ELR (cell line): ENCODE results near the gene WNT5B.
A peak's percentile ranks its signal among the peaks of the same experiment; 100 is the strongest.

Experiments
- DNase-seq: peaks from one replicate; pipeline ENCODE4 v3.0.0-alpha.2; 2015; ENCODE audit warnings: low read depth

The WNT5B gene

GRCh38 chr12:1651946-1652345 is 22.9 kb downstream of the WNT5B start:
- DNase-seq = no peak

GRCh38 chr12:1655225-1655788 is 26.3 kb downstream of the WNT5B start:
- peak; percentile 47 for DNase-seq

GRCh38 chr12:1656902-1657301 is 27.9 kb downstream of the WNT5B start:
- DNase-seq = no peak

- DNase-seq = no peak
Observed at GRCh38 chr12:1657688-1658087, 28.7 kb downstream of the WNT5B start.

GRCh38 chr12:1660304-1661187 is 31.5 kb downstream of the WNT5B start:
- no peak for DNase-seq

DNA sequence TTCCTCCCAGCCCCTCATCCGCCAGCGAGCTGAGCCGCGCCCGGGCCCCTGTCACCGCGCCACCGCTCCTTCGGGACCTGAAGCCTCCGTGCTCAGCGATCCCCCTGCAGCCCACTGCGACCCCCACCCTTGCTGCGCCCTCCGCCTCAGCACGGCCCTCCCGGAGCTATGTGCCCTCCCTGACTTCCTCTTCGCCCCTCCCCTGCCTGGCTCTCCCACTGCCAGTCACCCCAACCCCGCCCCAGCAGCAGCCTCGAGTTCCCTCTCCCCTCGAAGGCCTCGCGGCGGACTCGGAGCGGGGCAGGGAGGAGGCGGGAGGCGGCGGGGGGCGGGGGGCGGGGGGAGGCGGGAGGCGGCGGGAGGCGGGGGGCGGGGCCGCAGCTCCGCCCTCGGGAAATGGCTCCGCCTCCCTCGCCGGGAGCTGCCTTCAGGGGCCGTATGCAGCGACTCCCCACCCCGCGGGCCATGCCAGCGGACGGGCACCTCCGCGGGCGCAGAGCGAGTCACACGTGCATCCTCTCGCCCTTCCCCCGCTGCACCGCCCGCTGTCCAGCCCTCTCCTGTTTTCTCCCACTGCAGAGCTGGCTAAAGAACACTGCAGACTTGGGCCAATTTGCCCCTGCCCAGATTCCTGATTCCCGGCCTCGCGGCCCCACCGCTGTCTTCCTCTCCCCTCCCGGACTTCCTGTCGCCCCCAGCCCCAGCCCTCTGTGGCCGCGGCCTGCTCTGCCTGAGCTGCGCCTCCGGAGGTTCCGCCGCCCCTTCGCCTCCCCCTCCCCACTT is 32.7 kb downstream of the WNT5B start:
- peak; percentile 96 for DNase-seq

- DNase-seq = no peak
Observed at GRCh38 chr12:1662761-1663439, 33.9 kb downstream of the WNT5B start.

DNA sequence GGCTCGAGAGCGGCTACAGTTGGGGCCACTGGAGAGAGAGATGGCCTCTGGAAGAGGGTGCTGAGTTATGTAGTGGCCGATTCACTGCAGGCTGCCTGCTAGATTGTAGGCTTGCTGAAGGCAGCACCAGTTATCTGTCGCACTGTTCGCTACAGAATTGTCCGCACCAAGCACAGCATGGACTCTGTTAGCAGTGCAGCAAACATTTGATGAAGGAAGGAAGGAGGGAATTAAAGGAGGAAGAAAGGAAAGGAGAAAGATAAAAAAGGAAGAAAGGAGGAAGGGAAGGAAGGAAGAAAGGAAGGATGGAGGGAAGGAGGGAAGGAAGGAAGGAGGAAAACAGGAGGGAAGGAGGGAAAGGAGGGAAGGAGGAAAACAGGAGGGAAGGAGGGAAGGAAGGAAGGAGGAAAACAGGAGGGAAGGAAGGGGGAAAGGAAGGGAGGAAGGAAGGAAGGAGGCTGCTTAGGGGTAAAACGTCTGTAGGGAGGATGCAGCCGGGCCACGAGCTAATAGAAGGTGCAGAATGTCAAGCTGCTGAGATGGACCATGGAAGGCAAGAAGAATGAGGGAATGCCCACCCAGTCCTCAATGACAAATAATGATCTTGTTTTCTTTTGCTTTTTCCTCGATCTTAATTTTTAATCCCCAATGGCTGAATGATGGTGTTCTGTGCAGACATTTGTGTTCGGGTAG is 34.6 kb downstream of the WNT5B start:
- DNase-seq = no peak

- no peak for DNase-seq
Observed at GRCh38 chr12:1665366-1665765, 36.3 kb downstream of the WNT5B start.

DNA sequence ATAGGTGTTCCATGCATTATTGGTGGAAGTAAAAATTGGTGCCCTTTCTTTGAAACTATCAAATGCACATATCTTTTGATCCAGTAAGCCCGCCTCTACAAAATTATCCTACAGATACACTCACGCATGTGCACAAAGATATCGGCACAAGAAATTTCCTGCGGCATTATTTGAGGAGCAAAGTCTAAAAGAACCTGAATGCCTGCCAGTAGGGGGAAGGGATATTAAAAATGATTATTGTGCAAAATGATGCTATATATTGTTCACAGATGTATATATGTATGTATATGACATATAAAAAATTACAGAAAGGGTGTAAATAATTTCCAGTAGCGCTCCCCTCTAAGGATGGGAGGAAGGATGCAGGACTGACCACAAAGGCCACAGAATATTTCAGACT is 37.2 kb downstream of the WNT5B start:
- no peak for DNase-seq

DNA sequence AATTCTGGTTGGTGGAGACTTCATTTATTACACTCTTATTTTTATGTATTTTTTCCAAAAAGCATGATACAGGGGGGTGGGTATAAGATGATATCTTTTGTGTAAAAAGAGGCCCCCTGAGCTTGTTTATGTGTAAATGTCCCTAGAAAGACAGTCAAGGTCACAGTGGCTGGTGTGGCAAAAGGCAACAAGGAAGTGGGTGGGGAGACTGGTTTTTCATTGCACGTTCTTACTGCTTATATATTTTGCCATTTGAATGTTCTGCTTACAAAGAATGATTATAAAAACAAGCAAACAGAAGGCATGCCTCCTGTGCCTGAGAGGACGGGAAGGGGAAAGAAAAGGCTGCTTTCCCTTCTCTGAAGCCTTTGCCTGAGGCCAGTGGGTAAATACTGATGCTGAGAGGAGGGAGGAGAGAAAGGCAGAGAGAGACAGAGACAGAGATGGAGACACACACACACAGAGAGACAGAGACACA is 37.7 kb downstream of the WNT5B start:
- DNase-seq = no peak

GRCh38 chr12:1668833-1669543 is 40.0 kb downstream of the WNT5B start:
- no peak for DNase-seq

DNA sequence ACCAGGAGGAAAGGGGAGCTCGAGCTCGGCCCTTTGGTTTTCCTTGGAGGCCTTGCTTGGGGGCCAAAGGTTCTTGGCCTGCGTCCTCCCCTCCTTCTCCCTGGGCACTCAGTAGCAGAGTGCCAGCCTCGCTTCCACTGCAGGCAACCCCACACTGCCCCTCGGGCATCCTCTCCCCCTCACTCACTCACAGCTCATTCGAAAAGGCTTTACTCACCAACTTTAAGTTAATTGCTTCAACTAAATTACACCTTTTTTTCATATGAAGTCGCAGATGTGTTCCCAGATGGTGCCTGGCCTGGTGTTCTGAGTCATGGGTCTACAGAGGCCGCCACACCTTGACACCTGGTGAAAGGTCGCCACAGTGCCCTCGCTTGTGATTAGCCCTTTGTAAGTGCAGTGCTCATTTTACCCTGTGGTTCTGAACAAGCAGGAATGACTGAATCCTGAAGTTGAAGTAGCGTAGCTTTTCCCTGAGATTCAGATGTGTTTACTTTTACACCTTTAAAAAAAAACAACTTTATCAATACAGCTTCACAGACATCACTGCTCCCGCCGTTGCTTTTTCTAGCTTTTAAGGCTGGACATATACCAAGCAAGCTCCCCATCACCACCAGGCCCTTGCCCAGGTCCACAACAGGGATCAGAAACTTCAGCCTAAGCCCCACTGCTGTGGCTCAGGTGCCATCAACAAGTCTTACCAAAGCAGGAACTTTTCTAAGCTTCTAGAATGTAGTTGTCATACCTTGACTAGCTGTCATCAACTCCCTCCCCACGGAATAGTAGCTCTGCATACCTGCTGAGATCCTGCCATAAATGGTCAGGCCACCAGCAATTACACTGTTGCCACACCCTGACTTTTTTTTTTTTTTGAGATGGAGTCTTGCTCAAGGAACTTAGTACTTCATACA is 41.6 kb downstream of the WNT5B start:
- DNase-seq = no peak

GRCh38 chr12:1676043-1676442 is 47.0 kb downstream of the WNT5B start:
- DNase-seq = no peak

DNA sequence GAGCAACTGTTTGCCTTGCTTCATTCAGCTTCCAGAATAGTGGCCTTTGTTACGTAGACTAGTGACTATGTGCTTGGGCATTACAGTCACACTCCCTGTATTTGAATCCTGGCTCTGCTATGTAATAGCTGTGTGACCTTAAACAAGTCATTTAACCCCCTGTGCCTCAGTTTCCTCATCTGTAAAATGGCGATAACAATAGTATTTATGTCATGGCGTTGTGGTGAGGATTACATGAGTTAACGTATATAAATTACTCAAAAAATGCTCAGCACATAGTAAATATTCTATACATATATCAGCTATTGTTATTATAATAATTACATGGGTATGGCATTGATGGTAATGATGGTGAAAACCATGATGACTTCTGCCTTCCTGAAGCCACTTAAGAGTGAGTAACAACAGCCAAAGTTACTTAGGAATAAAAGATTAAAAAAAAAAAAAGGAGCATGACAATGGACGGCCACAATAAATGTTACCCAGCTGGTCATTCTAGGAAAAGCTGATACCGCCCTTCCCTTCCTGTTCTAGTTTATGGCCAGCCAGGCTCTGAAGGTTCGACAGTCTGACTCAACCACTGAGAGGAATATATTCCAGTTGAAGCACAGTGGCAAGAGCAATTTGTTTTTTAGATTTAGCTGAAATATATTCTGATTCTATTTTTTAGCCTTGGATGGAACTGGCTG is 51.9 kb downstream of the WNT5B start:
- DNase-seq = peak; percentile 19

- DNase-seq = no peak
Observed at GRCh38 chr12:1681493-1681807, 52.4 kb downstream of the WNT5B start.

- peak; percentile 77 for DNase-seq
Observed at GRCh38 chr12:1688086-1688710, 59.2 kb downstream of the WNT5B start.

GRCh38 chr12:1690578-1691122 is 61.6 kb downstream of the WNT5B start, which contains the start of gene ADIPOR2:
Gene ADIPOR2, plus strand, starts transcription at chr12:1691070. Its CDS starts 63,274 bp downstream, at chr12:1754344.
- DNase-seq = peak; percentile 98
